DMS79 (cell line): ENCODE data around the gene ATG7.
"Not testable (repeated sequence)": the region's sequence is repeated elsewhere in the genome, so short reads cannot be mapped to it uniquely, and the experiment has no call there.

Experiments used
- DNase-seq: peaks from one replicate; lab custom pipeline; 2025; lab: John Stamatoyannopoulos, UW

The ATG7 gene

GRCh38 chr3:11591391-11592282, 319.4 kb downstream of the ATG7 start:
- peak; percentile 75 for DNase-seq

DNA sequence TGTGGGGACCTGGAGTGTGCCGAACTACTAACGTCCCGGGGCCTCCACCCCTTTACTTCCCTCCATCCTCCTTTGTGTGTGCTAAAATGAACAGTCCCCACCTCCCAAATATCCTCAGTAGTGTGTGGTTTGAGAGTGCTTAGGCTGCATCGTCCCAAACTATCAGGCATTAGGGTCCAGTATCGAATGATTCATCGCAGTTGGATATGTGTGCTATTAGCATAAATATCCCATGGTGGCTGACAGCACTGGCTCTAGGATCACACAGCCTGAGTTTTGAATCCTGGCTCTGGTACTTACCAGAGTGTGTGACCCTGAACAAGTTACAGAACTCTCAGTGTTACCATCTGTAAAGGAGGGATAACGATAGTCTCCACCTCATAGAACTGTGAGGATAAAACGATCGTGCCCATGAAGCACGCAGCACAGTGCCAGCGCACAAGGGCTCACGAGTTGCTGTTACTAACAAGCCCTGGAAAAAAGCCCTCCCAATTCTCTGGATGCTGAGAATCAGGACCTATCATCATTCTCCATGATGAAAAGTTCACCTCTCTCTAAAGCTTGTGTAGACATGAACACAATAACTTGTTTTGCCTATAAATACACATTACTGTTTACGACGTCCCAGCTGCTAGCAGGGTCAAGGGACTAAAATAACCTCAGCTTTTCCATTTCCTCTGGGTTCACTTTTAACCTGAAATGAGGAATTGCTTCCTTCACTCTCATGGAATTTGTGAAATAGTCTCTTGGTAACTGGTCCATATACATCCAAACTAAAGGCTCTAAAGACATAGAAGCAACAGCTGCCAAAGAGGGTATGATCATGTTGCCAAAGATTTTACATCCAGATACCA, 320.5 kb downstream of the ATG7 start:
- DNase-seq: no peak

- DNase-seq: no peak
Observed at GRCh38 chr3:11593318-11594034, 321.3 kb downstream of the ATG7 start.

DNA sequence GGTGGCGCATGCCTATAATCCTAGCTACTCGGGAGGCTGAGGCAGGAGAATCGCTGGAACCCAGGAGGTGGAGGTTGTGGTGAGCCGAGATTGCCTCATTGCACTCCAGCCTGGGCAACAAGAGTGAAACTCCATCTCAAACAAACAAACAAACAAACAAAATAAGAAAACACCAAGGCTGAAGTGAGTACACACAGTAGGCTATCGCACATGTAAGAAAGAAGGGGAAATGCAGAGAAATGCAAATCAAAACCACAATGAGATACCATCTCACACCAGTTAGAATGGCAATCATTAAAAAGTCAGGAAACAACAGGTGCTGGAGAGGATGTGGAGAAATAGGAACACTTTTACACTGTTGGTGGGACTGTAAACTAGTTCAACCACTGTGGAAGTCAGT, 322.8 kb downstream of the ATG7 start:
- not testable (repeated sequence) for DNase-seq

DNA sequence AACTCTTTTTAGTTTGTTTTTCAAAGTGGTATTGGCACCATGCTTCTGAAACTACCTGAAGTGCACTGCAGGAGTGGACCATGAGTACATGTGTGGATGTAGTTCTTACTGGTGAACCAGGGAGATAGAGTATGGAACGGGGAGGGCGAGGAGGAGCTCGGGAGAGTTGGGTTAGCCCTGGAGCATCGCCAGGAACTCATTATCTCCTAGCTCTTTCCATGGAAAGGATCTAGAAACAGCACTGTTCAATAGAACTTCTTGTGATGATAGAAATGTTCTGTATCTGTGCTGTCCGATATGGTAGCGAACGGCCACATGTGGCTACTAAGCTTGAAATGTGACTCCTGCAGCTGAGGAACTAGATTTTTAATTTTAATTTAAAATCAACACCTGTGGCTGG, 324.2 kb downstream of the ATG7 start:
- no peak for DNase-seq

- no peak for DNase-seq
Observed at GRCh38 chr3:11600501-11601282, 328.5 kb downstream of the ATG7 start.

GRCh38 chr3:11601446-11602238, 329.4 kb downstream of the ATG7 start:
- DNase-seq: no peak

DNA sequence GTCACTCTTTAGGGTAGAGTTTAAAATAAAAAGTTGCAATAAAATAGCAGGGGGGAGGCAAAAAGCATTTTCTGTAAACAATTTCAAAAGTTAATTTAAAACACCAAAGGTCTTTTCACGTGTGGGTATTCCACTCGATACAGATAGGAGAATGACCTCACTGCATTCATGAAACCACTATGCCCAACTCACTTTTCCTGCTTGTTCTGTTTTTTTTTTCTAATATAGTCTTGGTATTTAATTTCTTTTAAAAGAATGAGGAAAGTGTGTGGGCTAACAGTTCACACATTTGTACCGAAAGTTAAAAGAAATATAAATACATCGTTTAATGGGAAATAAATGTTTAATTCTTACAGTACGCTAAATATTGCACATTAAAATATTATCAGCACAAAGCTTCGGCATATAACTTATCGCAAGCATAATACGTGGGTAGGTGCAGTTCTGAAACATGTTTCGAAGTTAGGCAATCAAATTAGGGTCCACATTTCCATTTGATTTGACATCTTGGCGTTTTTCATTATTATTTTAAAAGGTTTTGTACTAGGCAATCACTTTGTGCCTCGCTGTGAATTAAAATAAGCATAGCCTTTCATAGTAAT, 330.1 kb downstream of the ATG7 start:
- DNase-seq: no peak

DNA sequence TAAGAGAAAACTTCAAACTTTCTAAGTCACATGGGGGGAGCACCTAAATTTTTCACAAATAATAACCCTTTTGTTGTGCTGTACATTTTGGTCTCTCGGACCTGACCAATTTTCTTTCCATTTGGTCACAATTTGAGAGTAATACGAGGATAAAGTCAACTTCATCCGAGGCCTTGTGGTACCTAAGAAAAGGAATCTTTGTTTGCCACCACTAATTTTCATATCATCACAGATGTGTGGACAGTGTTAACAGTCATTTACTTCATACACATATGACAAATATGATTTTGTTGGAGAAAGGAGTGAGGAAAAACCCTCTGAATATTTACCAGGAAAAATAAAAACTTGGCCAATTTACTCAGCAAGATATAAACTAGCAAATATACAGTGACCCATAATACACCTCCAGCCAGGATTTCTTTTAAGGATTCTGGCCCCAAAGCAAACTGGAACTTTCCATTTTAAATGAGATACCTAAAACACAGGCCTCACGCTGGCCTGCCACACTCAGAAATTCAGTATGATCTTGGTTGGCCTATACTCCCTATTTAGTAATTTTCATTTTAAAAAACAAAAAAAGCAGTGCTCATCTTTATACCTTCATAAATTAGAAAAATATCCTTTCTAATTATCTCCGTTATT, 330.8 kb downstream of the ATG7 start:
- no peak for DNase-seq

DNA sequence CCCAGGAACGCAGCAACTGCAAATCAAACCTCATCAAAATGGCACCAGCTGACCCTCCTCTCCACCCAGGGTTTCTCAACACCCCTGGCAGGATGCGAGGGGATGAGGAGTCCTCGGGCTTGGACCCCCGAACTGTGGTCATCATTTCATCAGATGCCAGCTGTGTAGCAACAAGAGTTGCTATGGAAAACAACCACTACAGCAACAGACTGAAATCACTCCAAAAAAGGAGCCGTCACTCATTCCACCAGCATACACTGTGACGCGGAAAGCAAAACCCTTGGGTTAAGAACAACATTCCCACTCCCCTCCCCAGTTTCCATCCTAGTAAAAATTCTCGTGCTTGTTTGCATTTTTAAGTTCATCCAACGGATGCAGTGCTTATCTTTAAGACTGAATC, 331.4 kb downstream of the ATG7 start:
- DNase-seq: no peak

GRCh38 chr3:11604139-11604892, 332.1 kb downstream of the ATG7 start:
- no peak for DNase-seq

DNA sequence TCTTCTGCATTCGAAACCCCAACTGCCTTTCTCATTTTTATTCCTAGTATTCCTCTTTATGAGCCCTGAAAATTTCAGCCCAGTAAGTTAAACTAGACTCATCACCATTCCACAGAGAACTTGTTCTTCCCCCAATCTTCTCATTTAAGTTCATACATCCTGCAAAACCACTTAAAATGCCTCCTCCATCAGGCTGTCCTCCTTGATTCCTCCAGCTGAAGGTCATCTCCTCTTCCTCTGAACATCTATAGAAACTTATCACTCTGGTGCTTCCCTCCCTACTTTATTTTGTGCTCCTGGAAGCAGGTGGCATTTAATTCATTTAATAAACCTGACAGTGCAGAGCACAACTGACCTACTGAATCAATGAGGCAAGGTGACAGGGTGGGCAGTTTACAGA, 333.2 kb downstream of the ATG7 start:
- no peak for DNase-seq

DNA sequence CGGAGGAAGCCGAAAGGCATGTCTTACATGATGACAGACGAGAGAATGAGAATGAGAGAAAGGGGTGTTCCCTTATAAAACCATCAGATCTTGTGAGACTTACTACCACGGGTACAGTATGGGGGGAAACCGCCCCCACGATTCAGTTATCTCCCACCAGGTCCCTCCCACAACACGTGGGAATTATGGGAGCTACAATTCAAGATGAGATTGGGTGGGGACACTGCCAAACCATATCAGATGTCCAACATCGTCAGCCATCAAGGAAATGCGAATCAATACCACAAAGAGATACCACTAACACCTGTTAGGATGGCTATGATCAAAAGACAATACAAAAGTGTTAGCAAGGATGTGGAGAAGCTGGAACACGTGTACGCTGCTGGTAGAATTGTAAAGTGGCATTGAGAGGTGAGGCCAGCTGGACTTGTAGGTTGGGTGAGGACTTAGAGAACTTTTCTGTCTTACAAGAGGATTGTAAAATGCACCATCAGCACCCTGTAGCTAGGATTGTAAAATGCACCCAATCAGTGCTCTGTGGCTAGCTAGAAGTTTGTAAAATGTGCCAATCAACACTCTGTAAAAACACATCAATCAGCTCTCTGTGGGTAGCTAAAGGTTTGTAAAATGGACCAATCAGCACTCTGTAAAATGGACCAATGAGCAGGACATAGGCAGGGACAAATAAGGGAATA, 334.0 kb downstream of the ATG7 start:
- DNase-seq: no peak

DNA sequence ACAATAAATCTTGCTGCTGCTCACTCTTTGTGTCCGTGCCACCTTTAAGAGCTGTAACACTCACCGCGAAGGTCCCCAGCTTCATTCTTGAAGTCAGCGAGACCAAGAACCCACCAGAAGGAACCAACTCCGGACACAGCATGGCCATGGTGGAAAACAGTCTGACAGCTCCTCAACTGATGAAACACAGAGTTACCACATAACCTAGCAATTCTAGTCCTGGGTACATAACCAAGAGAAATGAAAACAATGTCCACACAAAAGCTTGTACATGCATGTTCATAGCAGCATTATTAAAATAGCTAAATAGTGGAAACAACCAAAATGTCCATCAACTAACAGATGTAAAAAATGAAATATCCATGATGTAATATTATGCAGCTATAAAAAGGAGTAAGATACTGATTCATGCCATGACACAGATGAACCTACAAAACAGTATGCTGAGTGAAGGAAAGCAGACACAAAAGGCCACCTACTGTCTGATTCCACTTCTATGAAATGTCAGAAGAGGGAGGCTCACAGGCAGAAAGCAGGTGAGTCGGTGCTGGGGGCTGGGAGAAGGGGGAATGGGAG, 334.8 kb downstream of the ATG7 start:
- no peak for DNase-seq
